GM18907 (cell line): ENCODE results near the gene KLF16.
A peak's percentile ranks its signal among the peaks of the same experiment; 100 is the strongest.

Experiments used
- ATAC-seq: cut with Tn5 transposase; IDR thresholded peaks from one replicate; pipeline ENCODE4 v1.9.1; 2021; ENCODE audit warnings: mild to moderate bottlenecking, moderate library complexity; ENCODE audit not compliant: unreplicated experiment

The KLF16 gene

DNA sequence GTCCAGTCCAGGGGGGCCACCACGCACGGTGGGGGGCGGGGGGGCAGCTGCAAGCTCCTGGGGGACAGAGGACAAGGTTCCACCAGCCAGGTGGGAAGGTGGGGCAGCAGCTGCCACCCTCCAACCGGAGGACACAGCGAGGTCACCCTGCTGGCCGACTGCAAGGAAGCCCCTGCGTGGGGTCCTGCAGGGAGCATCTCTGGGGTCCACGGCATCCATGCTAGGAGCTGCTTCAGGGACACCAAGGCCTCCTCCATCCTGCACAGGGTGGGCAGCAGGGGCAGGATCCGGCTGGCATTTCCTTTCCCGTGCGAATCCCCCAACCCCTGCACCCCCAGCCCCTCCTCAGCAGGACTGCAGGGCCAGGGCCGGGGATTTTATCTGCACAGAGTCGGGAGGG, 8.3 kb upstream of the KLF16 start:
- no peak for ATAC-seq

DNA sequence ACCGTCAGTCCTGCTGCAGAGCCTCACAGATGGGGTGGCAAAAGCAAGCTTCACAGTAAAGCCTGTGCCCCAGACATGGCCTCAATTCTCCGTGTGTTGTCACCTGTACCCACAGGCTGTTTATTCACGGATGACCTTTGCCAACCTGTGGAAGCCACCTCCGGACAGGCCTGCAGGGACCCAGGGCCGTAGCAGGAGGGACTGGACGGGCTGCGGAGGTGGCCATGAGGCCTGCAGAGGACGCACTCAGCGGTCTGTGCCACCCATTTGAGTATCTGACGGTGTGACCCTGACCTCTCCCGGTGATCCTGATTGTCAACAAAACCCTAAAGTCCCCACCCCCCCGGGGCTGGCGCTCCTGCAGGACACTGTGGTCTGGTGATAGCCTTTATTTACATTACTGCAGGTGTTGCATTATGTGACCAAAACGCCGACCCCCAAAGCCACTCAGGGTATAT, 7.8 kb upstream of the KLF16 start:
- ATAC-seq, result no peak

DNA sequence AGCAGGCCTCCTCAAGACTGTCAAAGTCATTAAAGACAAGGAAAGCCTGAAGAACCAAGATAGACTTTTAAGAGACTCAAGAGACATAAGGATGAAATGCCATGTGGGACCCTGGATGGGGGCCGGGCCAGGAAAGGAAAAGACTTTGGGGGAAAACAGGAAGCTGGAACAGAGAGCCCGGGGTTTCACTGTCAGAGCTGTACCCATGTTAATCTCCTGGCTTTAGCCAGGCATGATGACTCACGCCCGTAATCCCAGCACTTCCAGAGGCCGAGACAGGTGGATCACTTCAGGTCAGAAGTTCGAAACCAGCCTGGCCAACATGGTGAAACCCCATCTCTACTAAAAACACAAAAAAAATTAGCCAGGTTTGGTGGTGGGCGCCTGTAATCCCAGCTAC, 5.6 kb upstream of the KLF16 start:
- no peak for ATAC-seq

DNA sequence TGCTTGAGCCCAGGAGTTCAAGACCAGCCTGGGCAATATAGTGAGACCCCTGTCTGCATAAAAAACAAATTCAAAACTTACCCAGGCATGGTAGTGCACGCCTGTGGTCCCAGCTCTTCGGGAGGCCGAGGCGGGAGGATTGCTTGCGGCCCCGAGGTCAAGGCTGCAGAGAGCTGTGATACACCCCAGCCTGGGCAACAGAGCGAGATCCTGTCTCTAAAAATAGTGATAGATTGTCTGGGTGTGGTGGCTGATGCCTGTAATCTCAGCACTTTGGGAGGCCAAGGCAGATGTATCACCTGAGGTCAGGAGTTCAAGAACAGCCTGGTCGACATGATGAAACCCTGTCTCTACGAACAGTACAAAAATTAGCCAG, 4.0 kb upstream of the KLF16 start:
- no peak for ATAC-seq

DNA sequence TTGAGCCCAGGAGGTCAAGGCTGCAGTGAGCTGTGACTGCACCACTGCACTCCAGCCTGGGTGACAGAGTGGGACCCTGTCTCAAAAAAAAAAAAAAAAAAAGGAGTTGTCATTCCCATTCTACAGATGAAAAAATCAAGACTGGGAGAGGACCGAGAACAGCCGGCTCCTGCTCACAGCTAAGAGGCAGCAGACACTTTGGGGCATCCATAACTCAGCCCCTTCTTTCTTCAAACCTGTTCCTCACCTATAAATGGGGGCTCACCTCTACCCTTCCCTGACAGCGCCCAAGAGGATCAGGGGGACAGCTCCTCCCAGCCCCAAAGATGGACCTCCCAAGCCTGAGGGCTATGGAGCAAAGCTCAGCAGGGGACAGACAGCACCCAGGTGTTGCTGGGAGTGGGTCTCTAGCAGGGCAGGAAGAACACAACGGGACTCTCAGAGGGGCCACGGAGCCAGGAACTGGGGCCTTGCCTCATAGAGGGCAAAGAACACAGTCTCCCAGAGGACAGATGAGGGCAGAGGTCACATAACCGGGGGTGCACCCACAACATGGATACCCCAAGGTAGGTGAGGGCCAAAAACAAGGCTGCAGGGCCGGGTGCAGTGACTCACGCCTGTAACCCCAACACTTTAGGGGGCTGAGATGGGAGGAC, 3.4 kb upstream of the KLF16 start:
- no peak for ATAC-seq

DNA sequence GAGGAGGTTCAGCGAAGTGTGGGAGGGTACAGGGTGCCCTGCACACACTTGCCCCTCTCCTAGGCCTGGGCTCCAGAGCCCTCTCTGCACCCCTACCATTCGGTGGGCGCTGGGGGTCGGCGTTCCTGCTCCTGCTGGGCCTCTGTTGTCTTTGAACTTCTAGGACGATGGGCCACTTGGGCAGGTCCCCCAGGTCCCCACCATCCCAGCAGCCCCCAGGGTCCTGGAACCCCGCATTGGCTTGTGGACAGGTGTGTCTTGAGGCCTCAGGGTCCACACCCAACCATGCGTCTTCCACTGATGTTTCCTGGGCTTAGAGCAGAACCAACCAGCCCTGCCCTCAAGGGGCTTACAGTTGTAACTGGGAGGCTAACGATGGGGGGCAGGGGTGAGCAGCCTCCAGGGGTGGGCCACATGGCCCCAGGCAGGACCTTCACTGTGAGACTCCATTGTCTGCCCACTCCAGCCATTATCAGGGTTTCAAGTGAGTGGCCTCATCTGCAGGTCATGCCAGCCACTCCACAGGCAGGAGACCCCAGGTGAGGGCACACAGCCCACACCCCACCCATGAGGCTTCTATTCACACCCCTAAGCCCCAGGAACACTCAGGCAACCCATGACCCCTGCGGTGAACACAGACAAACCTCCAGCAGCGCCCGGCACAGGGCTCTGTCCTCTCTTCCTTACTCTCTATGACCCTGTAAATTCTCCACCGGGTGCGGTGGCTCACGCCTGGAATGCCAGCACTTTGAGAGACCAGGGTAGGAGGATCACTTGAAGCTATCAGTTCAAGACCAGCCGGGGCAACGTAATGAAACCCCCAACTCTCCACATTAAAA, 2.0 kb upstream of the KLF16 start:
- no peak for ATAC-seq

DNA sequence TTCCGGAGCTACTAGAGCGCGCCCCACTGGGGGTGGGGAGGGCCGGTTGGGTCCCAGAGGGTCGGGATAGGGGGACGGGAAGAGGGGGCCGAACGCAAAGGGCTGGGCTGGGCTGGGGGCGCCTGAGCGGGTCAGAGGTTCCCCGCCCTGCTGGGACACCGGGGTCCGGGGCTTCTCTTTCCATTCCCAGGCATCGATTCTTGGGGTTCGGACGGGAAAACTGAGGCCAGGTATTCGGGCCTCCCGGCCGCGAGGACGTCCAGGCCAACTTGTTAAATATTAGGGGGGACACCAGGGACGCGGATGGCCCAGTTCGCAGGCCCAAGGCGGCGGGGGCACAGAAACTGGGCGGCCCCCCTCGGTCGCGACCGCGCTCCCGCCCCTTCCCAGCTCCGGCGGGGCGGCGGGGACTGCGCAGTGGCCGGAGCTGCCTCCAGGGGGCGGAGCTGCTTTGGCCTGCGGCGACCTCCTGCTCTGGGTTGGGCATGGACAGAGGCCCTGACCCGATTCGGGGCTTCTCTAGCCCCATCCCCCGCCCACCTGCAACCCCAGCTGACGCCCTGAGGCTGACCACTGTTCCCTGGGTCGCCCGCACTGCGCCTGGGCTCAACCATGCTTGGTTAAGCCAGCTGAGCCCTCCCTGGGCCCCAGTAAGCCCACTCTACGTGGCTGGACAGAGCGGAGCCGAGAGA, 1.2 kb upstream of the KLF16 start:
- peak; percentile 37 for ATAC-seq

DNA sequence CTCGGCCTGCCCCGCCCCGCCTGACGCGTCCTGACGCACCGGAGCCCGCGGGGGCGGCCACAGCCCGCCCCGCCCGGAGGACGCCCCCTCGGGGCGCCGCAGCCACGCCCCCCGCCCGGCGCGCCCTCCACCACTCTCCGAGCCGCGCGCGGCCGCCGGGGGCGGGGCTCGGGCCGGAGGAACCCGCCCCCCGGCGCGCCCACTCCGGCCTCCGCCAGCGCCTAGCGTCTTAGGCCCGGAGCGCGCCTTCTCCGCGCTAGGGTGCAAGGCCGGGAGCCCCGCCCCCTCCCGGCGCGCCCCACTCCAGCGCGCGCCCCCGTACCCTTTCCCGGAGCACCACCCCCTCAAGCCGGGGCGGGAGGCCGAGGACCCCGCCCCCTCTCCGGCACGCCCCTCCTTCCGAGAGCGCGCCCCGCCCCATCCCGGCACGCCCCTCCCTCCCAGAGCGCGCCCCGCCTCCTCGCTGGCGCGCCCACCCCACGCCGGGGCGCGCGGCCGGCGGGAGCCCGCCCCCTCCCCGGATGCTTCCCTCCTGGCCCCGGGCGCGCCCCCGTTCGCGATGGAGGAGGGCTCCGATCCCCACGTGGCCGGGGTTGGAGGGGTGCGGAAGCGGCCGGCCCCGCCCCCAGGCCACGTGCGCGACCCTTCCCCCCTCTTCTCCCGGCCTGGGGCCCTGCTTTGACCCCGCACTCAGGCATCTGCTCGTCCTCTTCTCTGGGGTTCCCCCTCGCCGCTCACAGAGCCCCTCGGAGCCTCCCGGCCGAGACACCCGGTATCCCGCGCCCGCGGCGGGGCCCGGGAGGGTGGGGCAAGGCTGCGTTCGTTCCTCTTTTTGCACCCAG, 480 bp upstream of the KLF16 start:
- peak; percentile 50 for ATAC-seq

DNA sequence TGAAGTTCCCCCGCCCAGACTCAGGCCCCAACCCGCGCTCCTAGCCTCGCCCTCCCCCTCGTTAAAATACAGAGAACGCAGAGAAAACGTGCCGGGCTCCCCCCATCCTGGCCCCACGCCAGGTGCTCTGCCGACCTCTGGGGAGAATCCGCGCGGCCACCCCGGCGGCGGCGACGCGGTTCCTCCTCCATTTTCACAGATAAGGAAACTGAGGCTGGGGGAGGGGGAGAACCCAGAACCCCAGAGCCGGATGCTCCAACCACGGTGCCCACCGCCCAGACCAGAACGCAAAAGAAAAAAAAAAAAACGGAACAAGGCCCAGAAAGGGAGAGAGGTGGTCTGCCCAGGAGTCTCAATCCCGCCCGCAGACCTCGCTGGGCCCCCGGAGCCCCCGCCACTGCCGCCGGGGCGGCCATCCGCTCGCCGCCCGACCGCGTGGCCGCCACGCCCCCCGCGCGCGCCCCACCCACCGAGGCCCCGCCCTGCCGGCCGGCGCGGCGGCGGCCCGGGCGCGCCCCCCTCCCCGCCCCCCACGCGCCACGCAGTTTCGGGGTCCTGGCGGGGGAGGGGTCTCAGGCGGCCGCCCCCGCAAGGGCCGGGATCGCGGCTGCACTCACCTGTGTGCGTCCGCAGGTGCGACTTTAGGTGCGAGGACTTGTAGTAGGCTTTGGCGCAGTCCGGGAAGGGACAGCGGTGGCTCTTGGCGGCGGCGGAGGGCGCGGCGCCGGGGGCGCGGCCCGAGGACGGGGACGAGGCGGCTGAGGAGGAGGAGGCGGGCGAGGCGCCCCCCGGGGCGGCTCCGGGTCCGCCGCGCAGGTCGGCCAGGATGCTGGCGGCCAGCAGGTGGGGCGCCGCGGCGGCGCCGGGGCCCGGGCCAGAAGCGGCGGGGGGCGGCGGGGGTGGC, 703 bp downstream of the KLF16 start:
- ATAC-seq, result no peak

DNA sequence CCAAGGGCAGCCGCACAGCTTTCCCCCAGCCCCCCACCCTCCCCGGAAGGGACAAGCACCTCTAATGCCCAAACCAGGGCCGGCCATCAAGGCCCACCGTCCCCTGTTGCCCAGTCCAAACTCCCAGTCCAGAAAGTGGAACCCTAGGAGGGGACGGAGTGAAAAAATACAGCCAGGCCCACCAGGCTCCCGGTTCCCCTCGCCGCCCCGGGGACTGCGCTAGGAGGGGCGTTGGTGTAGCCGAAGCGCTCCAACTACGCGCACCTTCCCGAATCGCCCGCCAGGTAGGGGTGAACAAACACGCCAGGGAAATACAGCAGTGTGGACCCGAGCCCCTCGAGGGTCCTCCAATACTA, 1.3 kb downstream of the KLF16 start:
- no peak for ATAC-seq

DNA sequence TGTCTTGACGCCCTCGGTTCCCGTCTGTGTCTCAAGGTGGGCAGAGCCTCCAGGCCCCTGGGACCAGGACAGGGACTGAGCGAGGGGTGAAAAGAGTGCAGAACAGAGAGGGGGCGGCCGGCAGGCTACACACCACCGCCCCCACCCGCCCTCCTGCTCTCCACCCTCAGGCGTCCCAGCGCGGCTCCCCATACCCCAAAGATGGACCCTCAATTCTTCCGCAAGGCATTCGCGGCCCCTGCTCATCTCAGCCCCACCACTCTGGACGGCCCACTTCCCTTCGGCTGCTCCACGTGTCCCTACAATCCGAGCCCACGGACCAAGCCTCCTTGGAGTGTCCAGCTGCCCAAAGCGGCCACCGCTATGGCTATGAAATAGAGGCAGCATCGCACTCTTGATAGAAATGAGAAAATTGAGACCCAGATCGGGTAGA, 1.8 kb downstream of the KLF16 start:
- ATAC-seq, result no peak

DNA sequence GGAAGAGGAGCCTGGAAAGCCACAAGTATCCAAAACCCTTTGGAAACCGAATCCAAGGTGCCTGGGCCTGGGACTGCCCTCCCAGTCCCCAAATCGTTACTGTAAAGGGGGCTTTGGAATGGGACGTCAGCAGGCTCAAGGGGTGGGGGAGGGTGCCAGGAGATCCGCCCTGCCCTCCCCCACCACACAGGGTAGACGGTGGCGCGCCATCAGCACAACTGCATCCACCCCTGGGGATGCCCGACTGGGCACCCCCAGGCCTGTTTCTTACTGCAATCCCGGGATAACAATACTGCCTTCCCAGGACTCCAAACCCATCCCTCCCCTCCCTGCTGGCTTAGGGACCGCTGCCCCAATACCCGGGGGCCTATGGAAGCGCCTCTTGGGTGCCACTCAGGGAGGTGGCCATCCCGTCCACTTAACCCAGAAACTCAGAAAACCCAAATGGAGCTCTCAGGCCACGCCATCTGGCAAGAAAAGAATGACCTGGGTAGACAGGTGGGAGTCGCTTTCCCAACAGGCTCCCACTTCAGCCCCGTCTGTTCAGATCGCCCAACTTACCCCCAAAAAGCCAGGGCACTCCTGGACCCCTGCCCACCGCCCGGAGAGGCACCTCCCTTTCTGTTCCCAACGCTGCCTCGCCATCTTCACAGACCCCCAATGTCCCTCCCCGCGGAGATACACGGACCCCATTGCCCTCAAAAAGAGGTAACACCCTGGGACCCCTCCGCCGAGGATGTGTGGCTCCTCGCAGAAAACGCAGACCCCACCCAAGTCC, 2.4 kb downstream of the KLF16 start:
- ATAC-seq, result no peak

DNA sequence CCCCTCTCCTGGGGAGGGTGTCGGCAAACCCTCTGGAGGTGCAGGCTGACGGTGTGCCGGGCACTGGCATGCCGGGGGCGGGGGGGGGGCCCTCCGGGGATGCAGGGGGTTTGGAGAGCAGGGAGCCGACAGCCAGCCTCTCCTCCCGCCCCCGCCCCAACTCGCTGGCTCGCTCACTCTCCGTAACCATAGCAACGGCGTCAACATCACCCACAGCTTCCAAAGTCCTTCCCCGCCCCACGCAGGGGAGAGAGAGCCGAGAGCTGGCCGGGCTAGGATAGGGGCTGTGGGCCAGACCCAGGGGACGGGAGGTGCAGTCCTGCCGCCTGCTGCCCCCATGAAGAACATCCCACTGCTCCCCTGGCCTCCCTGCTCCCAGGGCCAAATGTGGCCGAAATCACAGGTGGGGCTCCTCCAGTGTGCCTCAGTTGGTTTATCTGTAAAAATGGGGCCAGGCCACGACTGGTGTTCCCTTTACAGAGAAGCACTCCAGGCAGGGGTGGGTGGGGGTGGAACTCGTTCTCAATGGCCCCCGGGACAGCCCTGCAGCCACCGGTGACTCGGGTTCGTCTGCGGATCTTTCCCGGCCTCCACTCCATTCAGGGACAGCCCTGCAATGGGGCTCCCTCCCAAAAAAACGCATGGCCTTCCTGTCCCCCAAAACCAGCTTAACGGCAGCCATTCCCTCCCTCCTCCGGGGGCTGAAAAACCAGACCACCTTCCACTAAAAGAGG, 3.2 kb downstream of the KLF16 start:
- ATAC-seq, result no peak

DNA sequence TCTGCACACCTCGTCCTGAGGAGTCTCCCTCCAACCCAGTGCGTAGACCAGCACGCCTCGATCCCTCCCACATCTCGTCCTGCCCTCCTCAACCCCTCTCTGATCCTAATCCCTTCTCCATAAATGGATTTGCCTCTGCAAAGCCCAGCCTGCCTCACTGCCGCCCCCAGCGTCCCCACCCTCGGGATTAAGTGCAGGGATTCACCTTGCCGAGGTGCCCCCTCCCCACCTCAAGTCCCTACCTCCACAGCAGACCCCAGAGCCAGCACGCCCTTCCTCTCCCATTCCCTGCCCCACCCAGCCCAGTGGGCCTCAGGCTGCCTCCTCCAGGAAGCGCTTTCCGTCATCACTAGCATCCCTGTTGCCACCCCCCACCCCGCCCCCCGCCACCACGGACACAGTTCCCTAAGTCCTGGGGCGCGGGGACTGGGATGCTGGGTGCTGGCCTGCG, 4.0 kb downstream of the KLF16 start:
- ATAC-seq, result no peak

DNA sequence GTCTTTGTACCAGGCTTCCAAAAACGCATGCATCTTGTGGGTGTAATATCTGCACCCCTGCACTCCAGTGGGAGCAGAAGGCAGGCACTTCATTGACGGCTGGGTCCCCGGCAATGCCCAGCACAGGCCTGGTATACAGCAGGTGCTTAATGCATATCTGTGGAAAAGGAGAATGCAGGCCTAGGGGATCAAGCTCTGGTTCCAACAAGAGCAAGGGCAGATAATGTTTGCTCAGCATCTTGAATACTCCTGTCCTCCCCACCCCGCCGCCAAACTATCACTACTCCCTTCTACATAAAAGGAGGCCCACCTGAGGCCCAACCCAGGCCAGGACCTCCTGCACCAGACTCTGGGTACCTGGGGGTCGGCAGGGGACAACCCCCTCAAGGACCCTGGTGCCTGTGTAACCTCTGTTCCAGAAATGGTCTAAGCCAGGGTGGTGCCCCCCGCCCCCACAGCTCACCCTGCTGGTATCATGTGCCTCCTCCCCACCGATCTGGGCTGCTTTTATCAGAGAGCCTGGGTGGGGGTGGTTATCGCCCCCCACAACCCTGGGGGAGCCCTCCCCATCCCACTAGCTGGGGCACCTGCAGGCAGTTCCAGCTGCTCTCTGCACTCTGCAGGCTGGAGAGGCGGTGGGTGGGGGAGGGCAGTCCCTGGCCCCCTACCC, 4.8 kb downstream of the KLF16 start:
- ATAC-seq, result no peak

DNA sequence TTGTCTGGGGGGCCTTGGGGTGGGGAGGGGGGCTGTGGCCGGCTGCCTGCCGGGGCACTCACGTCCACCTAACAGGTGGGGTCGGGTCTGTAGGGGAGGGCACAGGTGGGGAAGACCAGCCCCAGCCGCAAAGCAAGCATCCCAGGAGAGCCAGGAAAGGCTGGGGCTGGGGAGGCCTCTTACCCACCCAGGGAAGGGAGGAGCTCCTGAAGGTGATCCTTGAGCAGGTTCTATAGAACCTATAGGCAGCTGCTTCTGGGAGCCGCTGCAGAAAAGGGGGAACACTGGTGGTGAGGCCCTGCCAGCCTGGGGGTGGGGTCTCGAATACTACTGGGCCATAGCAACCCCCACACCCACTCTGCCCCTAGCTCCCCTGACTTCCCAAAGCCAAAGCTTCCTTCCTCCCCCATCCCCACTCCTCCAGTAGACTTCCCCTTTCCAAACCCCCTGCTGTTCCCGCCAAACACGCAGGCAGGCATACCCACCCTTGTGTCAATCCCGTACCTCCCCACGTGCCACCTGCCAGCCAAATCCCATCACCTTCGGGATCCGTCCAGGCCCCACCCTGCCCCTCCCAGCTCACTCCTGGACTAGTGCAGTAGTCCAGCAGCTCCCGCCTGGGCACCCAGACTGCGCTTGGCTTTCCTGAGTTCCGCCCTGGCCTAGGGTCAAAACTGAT, 5.6 kb downstream of the KLF16 start:
- ATAC-seq, result no peak
